ENCODE data around the gene CNTNAP5. TPM values are rescaled to one million over a fixed set of nuclear protein-coding genes. Genes with fewer than 3 reads are reported as not detected.

Gene CNTNAP5
- total RNA-seq, 2 experiments from 2014 or later: not detected

DNA sequence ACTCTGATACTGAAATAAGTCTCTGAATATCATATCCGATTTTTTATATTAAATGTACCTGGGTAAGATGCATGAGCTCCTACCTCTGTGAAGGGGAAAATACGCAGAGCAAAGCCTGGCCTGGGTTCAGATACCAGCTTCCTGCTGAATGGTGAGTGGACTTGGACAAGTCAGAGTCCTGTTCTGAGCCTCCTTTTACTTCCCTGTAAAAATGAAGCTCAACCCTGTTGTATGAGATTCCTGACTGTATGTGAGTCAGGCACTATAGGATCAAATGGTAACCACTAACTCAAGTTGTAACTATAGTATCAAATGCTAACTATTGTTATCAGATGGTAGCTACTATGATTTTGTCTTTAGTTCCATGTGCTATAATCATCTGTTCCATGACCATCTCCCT lies 561.7 kb downstream of the CNTNAP5 start:
- H3K27me3 Mint-ChIP-seq: no peaks in the 10 kb centered on the region
- H3K4me1 Mint-ChIP-seq (ENCODE audit: low read depth): no peaks in the 10 kb centered on the region
- intact Hi-C loops (cut with micrococcal nuclease): no loop called here
- H3K27ac Mint-ChIP-seq: no peak overlapping the region
- POLR2A ChIA-PET: no interaction called here
- no peak overlapping the region for H3K4me3 Mint-ChIP-seq
- TF ChIP-seq, protein P1, sequence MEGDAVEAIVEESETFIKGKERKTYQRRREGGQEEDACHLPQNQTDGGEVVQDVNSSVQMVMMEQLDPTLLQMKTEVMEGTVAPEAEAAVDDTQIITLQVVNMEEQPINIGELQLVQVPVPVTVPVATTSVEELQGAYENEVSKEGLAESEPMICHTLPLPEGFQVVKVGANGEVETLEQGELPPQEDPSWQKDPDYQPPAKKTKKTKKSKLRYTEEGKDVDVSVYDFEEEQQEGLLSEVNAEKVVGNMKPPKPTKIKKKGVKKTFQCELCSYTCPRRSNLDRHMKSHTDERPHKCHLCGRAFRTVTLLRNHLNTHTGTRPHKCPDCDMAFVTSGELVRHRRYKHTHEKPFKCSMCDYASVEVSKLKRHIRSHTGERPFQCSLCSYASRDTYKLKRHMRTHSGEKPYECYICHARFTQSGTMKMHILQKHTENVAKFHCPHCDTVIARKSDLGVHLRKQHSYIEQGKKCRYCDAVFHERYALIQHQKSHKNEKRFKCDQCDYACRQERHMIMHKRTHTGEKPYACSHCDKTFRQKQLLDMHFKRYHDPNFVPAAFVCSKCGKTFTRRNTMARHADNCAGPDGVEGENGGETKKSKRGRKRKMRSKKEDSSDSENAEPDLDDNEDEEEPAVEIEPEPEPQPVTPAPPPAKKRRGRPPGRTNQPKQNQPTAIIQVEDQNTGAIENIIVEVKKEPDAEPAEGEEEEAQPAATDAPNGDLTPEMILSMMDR (IDR thresholded peaks at IDR 0.05): no peak
- CTCF ChIA-PET: no interaction called here
- no peaks in the 10 kb centered on the region for H3K36me3 Mint-ChIP-seq (ENCODE audit: low read depth)
- no peak for ATAC-seq
- no peak for DNase-seq
- no peaks in the 10 kb centered on the region for H3K9me3 Mint-ChIP-seq

DNA sequence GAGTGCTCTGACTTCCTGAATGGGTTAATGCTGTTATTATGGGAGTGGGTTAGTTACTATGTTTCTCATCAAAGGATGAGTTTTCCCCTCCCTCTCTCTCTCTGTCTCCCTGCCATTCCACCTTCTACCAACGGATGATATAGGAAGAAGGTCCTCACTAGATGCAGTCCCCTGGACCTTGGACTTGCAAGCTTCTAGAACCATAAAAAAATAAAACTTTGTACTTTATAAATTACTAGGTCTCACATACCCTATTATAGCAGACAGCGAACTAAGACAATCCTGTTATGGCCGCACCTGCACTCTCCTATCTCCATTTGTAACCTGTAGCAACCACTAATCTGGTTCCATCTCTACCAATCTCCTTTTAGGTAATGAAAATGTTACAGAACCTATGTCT lies 564.9 kb downstream of the CNTNAP5 start:
- intact Hi-C loops (cut with micrococcal nuclease): no loop called here
- no peaks in the 10 kb centered on the region for H3K9me3 Mint-ChIP-seq
- DNase-seq (no peak), ATAC-seq (no peak)
- H3K4me1 Mint-ChIP-seq (ENCODE audit: low read depth): no peaks in the 10 kb centered on the region
- TF ChIP-seq, protein P1 (IDR thresholded peaks at IDR 0.05): no peak
- ChIA-PET CTCF (no interaction called here), POLR2A (no interaction called here)
- H3K27me3 Mint-ChIP-seq: no peaks in the 10 kb centered on the region
- no peak overlapping the region for H3K27ac Mint-ChIP-seq
- no peak overlapping the region for H3K4me3 Mint-ChIP-seq
- no peaks in the 10 kb centered on the region for H3K36me3 Mint-ChIP-seq (ENCODE audit: low read depth)

DNA sequence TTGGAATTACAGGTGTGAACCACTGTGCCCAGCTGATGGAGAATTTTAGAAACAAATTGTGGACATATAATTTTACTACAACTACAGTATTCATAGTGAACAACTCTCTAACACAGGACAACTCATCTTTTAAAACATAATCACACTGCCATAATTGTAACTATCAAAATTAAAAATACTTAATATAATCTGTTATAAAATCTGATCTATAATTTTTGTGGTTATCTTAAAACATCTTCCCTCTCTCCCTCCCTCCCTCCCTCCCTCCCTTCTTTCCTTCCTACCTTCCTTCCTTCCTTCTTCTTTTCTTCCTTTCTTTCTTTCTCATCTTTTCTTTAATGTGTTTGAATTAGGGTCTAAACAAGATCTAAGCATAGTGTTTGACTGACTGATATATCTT lies 577.7 kb downstream of the CNTNAP5 start:
- CTCF ChIA-PET: no interaction called here
- H3K27me3 Mint-ChIP-seq: no peaks in the 10 kb centered on the region
- intact Hi-C loops (cut with micrococcal nuclease): no loop called here
- no peak overlapping the region for H3K4me3 Mint-ChIP-seq
- TF ChIP-seq, protein P1 (IDR thresholded peaks at IDR 0.05): no peak
- no peaks in the 10 kb centered on the region for H3K36me3 Mint-ChIP-seq (ENCODE audit: low read depth)
- H3K9me3 Mint-ChIP-seq: peaks cover 8% of the 10 kb centered on the region
- POLR2A ChIA-PET: no interaction called here
- no peak for DNase-seq
- no peak overlapping the region for H3K27ac Mint-ChIP-seq
- ATAC-seq: no peak
- H3K4me1 Mint-ChIP-seq (ENCODE audit: low read depth): no peaks in the 10 kb centered on the region

DNA sequence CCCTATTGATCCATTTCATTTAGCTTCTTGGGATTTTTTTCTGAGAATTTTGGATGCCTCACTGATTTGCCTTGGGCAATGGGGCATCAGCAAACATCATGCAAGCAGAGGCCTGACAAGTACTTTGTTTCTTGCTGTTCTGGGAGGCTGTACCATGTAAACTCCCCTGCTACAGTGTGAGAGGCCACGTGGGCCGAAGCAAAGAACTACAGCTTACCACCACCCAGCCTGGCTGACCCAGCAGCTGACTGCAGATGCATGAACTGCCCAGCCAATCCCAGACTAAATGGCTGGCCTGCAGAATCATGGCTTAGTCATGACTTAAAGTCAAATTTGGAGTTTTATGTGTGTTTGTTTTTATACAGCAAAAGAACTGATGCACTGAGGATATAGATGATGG lies 579.9 kb downstream of the CNTNAP5 start:
- DNase-seq (no peak), ATAC-seq (no peak)
- intact Hi-C loops (cut with micrococcal nuclease): no loop called here
- Mint-ChIP-seq H3K27me3 (no peaks in the 10 kb centered on the region), H3K36me3 (ENCODE audit: low read depth) (no peaks in the 10 kb centered on the region), H3K4me3 (no peak overlapping the region), H3K4me1 (ENCODE audit: low read depth) (no peaks in the 10 kb centered on the region), H3K27ac (no peak overlapping the region), H3K9me3 (peaks cover 6% of the 10 kb centered on the region)
- ChIA-PET POLR2A (no interaction called here), CTCF (no interaction called here)
- TF ChIP-seq, protein P1 (IDR thresholded peaks at IDR 0.05): no peak

DNA sequence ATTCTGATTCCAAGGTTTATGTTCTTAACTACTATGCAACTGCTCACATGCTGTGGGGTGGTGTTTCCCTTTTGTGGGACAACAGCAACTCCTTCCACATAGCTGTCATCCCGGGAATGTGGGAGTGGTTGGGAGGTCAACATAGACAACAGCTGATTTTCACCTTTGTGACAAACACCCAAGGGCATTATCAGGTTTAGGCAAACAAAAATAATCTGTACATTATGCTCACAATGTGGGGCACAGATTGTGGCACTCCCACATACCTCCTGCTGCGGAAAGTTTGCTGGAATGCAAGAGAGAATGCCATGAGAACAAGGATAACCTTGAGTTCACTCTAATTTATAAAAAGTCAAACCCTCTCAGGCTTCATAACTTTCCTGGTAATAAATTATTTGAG lies 582.6 kb downstream of the CNTNAP5 start:
- Mint-ChIP-seq H3K9me3 (peaks cover 3% of the 10 kb centered on the region), H3K36me3 (ENCODE audit: low read depth) (no peaks in the 10 kb centered on the region), H3K4me3 (no peak overlapping the region), H3K27me3 (no peaks in the 10 kb centered on the region), H3K4me1 (ENCODE audit: low read depth) (no peaks in the 10 kb centered on the region), H3K27ac (no peak overlapping the region)
- POLR2A ChIA-PET: no interaction called here
- DNase-seq (no peak), ATAC-seq (no peak)
- TF ChIP-seq, protein P1 (IDR thresholded peaks at IDR 0.05): no peak
- CTCF ChIA-PET: no interaction called here
- intact Hi-C loops (cut with micrococcal nuclease): no loop called here

Measured in activated CD8-positive, alpha-beta T cell treated with anti-CD3 and anti-CD28 coated beads for 36 hours (primary cell).